ENCODE data around the gene ADTRP. TPM values are rescaled to one million over a fixed set of nuclear protein-coding genes. Genes with fewer than 3 reads are reported as not detected.

ADTRP gene
- total RNA-seq, 4 donors from 2014 or later: 0.23 to 0.72 (median 0.67) TPM; not detected in 1

DNA sequence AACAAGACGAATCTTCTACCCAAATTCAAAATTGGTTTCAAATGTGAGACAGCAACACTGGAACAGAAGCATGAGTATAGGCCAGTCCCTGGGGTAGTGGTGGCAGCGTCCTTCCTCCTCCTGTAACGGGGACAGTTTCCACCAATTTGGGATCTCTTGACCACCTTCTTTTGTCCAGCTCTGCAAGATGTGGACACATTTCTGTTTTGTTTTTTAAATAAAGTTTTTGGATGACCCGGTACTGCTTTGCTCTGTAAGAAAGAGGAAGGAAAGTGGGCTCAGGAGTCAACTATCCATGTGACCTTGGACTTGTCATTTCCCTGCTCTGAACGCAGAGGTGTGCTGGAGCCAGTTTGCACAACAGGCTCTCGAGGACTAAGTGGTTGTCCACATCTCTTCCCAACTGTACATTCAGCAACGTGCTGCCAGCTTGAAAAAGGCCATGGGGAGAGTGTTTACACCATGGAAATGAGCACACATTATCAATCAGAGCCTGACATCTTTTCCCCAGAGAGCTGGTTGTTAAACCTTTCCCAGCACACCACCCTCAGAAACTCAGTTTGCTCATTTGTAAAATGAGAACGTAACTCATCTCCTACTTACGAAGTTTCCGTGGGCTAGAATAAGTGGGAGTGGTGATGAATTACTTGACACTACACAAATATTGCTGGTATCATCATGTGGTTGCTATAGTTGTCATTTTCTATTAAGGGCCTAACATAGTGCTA lies 66.5 kb downstream of the ADTRP start:
- H3K36me3 ChIP-seq: no peaks in the 10 kb centered on the region
- H3K4me3 ChIP-seq: no peak overlapping the region
- H3K4me1 ChIP-seq: peaks cover 0 to 23% (median 0%) of the 10 kb centered on the region in 3 donors
- TF ChIP-seq POLR2AphosphoS5 (IDR thresholded peaks at IDR 0.05): no peak
- TF ChIP-seq, protein P1, sequence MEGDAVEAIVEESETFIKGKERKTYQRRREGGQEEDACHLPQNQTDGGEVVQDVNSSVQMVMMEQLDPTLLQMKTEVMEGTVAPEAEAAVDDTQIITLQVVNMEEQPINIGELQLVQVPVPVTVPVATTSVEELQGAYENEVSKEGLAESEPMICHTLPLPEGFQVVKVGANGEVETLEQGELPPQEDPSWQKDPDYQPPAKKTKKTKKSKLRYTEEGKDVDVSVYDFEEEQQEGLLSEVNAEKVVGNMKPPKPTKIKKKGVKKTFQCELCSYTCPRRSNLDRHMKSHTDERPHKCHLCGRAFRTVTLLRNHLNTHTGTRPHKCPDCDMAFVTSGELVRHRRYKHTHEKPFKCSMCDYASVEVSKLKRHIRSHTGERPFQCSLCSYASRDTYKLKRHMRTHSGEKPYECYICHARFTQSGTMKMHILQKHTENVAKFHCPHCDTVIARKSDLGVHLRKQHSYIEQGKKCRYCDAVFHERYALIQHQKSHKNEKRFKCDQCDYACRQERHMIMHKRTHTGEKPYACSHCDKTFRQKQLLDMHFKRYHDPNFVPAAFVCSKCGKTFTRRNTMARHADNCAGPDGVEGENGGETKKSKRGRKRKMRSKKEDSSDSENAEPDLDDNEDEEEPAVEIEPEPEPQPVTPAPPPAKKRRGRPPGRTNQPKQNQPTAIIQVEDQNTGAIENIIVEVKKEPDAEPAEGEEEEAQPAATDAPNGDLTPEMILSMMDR (IDR thresholded peaks at IDR 0.05): no peak
- TF ChIP-seq EP300 (IDR thresholded peaks at IDR 0.05): no peak
- TF ChIP-seq POLR2A (IDR thresholded peaks at IDR 0.05): no peak
- H3K27ac ChIP-seq: peak overlapping the region in 1 of 4 donors; percentile 19
- 60 to 66% methylated on average over 7 of the region's 10 CpGs for whole genome bisulfite sequencing, 2 donors (ENCODE audit: low coverage in 1 of 2)
- H3K27me3 ChIP-seq: no peaks in the 10 kb centered on the region
- peak; percentile 3 for ATAC-seq
- no peaks in the 10 kb centered on the region for H3K9me3 ChIP-seq

DNA sequence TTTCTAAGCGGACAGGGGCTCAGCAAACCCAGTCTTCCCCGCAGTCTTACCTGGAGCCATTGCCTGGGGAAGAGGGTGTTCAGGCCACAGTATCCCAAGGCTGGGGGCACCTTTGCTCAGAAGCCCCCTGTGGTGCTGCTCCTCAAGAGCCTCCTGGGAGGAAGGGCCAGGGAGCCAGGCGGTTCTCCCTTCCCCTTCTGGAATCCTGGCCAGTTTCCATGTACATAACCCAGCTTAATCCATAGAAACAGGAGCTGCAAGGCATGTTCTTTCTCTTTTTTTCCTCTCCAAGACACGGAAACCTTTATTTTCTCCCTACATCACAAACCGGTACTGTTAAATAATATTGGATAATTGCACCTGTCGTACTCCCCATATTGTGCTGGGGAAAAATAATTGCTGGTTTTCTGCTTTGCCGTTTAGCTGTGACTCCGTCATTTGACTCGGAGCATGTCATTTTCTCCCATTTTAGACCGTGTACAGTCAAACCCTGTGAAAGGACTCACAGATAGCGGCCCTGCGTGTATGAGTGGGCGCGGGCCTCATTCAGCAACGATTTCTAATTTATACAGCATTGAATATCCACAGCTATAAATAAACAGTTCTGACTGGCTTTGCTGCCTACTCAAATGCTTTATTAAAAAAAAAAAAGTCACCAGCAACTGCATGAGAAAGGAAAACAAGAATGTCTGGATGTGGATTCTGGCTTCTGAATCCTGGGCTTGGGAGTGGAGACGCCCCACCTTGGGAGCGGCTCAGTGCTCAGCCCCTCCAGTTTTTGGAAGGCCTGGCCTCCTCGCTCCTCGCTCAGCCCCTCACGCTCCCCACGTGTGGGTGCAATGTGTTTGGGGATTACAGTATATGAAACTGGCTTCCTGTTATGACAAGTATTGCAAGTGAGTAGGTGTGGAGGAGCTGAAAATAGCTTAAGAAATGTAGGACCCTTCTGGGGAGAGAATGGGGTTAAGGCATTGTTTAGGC lies 67.3 kb downstream of the ADTRP start:
- Histone ChIP-seq H3K27me3 (no peaks in the 10 kb centered on the region), H3K27ac (peak overlapping the region in 2 of 4 donors; percentile 41 to 52), H3K4me3 (no peak overlapping the region), H3K9me3 (no peaks in the 10 kb centered on the region), H3K4me1 (peaks cover 0 to 23% (median 0%) of the 10 kb centered on the region in 3 donors), H3K36me3 (no peaks in the 10 kb centered on the region)
- 50 to 54% methylated on average over 18 to 21 of the region's 21 CpGs for WGBS, 2 donors (ENCODE audit: low coverage in 1 of 2)
- no peak for ATAC-seq
- TF ChIP-seq EP300 (IDR thresholded peaks at IDR 0.05) (no peak), POLR2AphosphoS5 (IDR thresholded peaks at IDR 0.05) (no peak), POLR2A (IDR thresholded peaks at IDR 0.05) (no peak)
- TF ChIP-seq, protein P1 (IDR thresholded peaks at IDR 0.05): no peak

DNA sequence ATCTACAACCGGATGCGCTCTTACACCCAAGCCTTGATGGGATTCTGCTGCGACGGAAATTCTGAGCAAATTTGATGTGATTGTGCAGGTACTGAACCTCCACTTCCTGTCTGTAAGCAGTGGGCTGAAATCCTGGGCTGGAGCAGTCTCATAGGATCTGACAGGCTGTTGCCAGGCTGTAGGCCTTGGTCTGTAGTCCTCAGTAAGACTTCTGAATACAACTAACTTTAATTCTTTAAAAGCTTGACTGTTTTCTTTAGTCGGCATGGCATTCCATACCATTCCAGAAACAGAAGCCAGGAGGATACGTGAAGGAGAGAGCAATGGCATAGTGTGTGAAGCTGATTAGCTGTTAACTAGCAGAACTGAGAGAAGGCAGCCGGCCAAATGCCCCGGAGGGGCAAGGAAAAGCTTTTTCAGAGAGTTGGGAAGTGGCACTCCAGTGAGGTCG lies 68.3 kb downstream of the ADTRP start:
- no peak for TF ChIP-seq EP300 (IDR thresholded peaks at IDR 0.05)
- TF ChIP-seq POLR2A (IDR thresholded peaks at IDR 0.05): no peak
- no peak for TF ChIP-seq POLR2AphosphoS5 (IDR thresholded peaks at IDR 0.05)
- TF ChIP-seq, protein P1 (IDR thresholded peaks at IDR 0.05): no peak
- H3K36me3 ChIP-seq: no peaks in the 10 kb centered on the region
- no peak for ATAC-seq
- 51 to 58% methylated on average over 7 to 9 of the region's 9 CpGs for WGBS, 2 donors (ENCODE audit: low coverage in 1 of 2)
- no peaks in the 10 kb centered on the region for H3K9me3 ChIP-seq
- H3K27ac ChIP-seq: peak overlapping the region in 2 of 4 donors; percentile 41 to 52
- H3K27me3 ChIP-seq: no peaks in the 10 kb centered on the region
- H3K4me1 ChIP-seq: peaks cover 0 to 23% (median 0%) of the 10 kb centered on the region in 3 donors
- no peak overlapping the region for H3K4me3 ChIP-seq

DNA sequence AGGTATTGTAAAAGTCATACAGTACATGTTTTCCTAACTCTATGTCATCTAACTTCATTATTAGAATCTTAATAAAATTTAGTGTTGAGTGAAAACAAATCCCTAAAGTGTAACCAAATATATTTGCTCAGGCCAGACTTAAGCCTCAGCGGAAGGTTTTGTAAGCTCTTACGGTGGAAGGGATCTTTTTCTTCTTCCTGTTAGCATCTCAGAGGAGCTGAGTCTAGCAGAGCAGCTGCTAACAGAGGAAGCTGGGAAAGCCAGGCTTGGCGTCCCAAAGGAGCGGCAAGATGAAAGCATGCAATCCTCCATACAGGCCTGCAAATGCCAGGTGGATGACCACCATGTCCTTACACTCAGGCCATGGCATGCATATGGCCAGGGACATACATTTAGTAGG lies 72.4 kb downstream of the ADTRP start:
- H3K4me1 ChIP-seq: peaks cover 0 to 16% (median 0%) of the 10 kb centered on the region in 3 donors
- WGBS, 2 donors (ENCODE audit: low coverage in 1 of 2): 79 to 100% methylated on average over 2 to 4 of the region's 4 CpGs
- H3K9me3 ChIP-seq: no peaks in the 10 kb centered on the region
- H3K27ac ChIP-seq: no peak overlapping the region
- TF ChIP-seq POLR2A (IDR thresholded peaks at IDR 0.05) (no peak), EP300 (IDR thresholded peaks at IDR 0.05) (no peak), POLR2AphosphoS5 (IDR thresholded peaks at IDR 0.05) (no peak)
- TF ChIP-seq, protein P1 (IDR thresholded peaks at IDR 0.05): no peak
- H3K36me3 ChIP-seq: no peaks in the 10 kb centered on the region
- no peak for ATAC-seq
- no peaks in the 10 kb centered on the region for H3K27me3 ChIP-seq
- H3K4me3 ChIP-seq: no peak overlapping the region
